ENCODE data around the gene PABPC1L.

DNA sequence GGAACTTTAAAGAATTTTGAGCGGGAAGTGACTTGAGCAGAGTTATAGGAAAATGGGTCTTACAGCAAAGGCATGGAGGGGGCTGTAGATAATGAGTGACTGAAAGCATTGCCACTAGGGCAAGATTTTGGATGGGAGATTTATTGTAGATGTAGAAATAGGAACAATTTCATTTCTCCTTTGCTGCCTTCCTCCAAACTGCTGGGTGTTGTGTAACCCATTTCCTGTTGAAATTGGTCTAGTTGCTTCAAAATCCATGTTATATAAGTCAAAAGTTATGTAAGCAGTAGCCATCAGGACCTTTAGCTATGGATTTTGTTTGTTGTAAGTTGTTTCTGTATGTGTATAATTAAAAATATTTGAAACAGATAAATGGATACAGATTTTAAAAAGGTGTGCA, 13.3 kb upstream of the PABPC1L start:
- TF ChIP-seq, protein P1, sequence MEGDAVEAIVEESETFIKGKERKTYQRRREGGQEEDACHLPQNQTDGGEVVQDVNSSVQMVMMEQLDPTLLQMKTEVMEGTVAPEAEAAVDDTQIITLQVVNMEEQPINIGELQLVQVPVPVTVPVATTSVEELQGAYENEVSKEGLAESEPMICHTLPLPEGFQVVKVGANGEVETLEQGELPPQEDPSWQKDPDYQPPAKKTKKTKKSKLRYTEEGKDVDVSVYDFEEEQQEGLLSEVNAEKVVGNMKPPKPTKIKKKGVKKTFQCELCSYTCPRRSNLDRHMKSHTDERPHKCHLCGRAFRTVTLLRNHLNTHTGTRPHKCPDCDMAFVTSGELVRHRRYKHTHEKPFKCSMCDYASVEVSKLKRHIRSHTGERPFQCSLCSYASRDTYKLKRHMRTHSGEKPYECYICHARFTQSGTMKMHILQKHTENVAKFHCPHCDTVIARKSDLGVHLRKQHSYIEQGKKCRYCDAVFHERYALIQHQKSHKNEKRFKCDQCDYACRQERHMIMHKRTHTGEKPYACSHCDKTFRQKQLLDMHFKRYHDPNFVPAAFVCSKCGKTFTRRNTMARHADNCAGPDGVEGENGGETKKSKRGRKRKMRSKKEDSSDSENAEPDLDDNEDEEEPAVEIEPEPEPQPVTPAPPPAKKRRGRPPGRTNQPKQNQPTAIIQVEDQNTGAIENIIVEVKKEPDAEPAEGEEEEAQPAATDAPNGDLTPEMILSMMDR (IDR thresholded peaks at IDR 0.05): no peak
- no peak for TF ChIP-seq SIN3A (IDR thresholded peaks at IDR 0.05; ENCODE audit: borderline replicate concordance, insufficient read depth, low read depth, low read length)
- no peak for TF ChIP-seq POLR2AphosphoS5 (IDR thresholded peaks at IDR 0.05; ENCODE audit: low read depth, low read length)
- TF ChIP-seq, protein P2, sequence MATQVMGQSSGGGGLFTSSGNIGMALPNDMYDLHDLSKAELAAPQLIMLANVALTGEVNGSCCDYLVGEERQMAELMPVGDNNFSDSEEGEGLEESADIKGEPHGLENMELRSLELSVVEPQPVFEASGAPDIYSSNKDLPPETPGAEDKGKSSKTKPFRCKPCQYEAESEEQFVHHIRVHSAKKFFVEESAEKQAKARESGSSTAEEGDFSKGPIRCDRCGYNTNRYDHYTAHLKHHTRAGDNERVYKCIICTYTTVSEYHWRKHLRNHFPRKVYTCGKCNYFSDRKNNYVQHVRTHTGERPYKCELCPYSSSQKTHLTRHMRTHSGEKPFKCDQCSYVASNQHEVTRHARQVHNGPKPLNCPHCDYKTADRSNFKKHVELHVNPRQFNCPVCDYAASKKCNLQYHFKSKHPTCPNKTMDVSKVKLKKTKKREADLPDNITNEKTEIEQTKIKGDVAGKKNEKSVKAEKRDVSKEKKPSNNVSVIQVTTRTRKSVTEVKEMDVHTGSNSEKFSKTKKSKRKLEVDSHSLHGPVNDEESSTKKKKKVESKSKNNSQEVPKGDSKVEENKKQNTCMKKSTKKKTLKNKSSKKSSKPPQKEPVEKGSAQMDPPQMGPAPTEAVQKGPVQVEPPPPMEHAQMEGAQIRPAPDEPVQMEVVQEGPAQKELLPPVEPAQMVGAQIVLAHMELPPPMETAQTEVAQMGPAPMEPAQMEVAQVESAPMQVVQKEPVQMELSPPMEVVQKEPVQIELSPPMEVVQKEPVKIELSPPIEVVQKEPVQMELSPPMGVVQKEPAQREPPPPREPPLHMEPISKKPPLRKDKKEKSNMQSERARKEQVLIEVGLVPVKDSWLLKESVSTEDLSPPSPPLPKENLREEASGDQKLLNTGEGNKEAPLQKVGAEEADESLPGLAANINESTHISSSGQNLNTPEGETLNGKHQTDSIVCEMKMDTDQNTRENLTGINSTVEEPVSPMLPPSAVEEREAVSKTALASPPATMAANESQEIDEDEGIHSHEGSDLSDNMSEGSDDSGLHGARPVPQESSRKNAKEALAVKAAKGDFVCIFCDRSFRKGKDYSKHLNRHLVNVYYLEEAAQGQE (IDR thresholded peaks at IDR 0.05; ENCODE audit: insufficient read depth in 1 of 2, low read depth in 2 of 2, low read length in 1 of 2): no peak

Measured in Panc1 (cell line).